CD4-positive, alpha-beta T cell treated with Interleukin-6 for 4 hours (primary cell): ENCODE measurements around the gene SH2D3A.
"Not testable (repeated sequence)": the region's sequence is repeated elsewhere in the genome, so short reads cannot be mapped to it uniquely, and the experiment has no call there.

Source experiments
- DNase-seq: peaks from one replicate; pipeline ENCODE4 v3.0.0-alpha.2; 2020; ENCODE audit warnings: mixed read lengths

SH2D3A gene

DNA sequence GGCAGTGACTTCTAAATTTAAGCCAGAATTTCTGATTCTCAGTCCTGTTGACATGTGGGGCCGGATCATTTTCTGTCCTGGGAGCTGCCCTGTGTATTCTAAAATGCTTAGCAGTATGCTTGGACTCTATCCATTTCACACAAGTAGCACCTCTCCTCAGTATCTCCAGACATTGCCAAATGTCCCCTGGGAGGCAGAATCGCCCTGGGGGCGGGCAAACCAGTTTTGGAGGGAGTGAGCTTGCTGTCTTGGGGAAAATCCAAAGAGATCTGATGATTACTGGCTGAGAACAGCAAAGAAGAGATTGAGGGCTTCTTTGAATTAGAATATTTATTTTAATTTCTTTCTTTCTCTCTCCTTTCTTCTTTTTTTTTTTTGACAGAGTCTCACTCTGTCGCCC, 21.7 kb upstream of the SH2D3A start:
- no peak for DNase-seq

DNA sequence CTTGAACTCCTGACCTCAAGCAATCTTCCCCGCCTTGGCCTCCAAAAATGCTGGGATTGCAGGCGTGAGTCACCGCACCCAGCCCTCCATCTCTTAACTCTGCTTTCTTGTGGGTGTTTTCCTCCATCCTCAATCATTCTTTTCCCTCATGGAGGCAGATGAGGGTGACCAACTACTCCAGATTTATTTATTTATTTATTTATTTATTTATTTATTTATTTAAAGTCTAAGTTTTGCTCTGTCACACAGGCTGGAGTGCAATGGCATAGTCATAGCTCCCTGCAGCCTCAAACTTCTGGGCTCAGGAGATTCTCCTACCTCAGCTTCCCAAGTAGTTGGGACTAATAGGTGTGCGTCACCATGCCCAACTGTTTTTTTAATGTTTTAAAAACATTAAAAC, 20.2 kb upstream of the SH2D3A start:
- no peak for DNase-seq

DNA sequence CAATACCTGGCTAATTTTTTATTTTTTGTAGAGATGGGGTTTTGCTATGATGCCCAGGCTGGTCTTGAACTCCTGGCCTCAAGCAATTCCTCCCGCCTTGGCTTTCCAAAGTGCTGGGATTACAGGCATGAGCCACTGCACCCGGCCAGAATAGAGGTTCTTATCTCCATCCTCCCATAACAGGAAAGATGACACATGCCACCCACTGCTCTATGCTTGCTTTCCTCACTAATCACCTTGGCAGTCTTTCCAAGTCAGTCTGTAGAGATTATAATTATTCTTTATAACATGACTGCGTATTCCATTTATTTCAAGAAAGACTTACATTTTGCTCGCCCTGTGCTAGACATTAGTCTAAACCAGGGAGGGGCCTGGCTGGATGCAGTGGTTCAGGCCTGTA, 12.0 kb upstream of the SH2D3A start:
- no peak for DNase-seq

DNA sequence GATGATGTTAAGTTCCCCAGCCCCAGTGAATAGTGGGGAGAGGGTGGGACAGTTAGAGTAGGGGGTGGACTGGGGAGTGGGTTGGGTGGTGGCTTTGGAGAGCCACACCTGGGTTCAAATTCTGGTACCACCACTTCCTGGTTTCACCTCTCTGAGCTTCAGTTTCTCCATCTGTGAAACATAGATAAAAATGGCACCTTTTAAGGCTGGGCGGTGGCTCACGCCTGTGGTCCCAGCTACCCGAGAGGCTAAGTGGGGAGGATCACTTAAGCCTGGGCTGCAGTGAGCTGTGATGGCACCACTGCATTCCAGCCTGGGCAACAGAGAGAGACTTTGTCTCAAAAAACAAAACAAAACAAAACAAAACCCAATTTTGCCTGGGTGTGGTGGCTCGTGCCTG, 11.2 kb upstream of the SH2D3A start:
- DNase-seq, result no peak

DNA sequence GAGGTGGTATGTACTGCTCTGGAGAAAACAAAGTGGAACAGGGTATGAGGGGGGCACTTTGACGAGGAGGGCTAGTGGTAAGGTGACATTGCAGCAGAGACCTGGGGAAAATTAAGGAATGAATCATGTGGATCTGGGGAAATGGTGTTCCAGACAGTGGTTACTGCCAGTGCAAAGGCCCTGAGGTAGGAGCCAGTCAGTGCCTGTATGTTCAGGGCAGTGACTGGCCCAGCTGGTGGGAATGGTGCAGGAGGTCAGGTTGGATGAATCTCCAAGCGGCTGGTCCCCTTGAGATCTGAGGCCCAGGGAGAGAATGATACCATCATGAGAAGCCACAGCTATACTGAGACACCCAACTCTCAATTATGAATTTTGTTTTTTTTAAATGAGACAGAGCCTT, 10.2 kb upstream of the SH2D3A start:
- DNase-seq, result no peak

DNA sequence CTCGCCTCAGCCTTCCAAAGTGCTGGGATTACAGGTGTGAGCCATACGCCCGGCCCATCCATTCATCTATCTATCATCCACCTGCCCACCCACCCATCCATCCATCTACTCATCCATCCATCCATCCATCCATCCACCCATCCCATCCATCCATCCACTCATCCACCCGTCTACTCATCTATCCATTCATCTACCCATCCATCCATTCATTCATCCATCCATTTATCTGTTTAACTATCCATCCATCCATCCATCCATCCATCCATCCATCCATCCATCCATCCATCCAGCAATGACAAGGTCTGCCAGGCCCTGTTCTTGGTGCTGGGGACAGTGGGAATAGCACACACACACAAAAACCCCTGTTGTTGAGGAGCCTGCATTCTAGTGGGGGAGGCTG, 9.8 kb upstream of the SH2D3A start:
- DNase-seq, result no peak

DNA sequence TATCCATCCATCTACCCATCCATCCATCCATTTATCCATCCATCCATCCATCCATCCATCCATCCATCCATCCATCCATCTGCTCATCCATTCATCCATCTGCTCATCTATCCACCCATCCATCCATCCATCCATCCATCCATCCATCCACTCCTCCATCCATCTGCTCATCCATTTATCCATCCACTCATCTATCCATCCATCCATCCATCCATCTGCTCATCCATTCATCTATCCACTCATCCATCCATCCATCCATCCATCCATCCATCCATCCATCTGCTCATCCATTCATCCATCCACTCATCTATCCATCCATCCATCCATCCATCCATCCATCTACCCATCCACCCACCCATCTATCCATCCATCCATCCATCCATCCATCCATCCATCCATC, 8.8 kb upstream of the SH2D3A start:
- not testable (repeated sequence) for DNase-seq

DNA sequence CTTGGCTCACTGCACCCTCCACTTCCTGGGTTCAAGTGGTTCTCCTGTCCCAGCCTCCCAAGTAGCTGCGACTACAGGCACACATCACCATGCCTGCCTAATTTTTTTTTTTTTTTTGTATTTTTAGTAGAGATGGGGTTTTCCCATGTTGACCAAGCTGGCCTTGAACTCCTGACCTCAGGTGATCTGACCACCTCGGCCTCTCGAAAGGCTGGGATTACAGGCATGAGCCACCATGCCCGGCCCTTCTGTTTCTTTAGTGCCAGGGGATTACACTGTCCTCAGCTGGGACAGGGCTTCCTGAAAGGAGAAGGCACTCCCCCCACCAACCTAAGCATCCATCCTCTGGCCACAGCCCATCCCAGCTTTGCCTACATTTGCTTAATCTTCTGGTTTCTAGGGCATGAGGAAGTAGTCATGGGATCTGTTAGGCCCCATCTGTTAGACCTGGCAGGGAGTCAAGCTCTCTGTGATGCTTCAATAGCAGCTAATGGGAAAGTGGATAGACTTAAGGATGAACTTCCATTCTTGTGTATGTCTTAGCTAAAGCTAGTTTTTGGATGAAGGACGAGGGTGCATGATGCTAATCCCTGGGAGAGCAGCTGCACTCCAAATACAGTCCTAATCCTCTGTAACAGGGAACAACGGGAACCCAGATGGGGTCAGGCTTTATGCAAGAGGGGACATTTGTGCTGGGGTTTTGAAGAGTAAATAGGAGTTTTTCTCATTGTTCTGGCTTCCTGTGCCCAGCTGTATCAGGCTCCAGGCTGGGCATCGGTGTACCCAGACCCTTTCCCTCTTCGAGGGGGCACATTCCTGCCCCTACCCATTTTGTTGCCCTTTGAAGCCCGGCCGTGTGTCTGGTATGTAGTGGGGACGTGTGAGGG, 7.8 kb upstream of the SH2D3A start:
- DNase-seq, result no peak

DNA sequence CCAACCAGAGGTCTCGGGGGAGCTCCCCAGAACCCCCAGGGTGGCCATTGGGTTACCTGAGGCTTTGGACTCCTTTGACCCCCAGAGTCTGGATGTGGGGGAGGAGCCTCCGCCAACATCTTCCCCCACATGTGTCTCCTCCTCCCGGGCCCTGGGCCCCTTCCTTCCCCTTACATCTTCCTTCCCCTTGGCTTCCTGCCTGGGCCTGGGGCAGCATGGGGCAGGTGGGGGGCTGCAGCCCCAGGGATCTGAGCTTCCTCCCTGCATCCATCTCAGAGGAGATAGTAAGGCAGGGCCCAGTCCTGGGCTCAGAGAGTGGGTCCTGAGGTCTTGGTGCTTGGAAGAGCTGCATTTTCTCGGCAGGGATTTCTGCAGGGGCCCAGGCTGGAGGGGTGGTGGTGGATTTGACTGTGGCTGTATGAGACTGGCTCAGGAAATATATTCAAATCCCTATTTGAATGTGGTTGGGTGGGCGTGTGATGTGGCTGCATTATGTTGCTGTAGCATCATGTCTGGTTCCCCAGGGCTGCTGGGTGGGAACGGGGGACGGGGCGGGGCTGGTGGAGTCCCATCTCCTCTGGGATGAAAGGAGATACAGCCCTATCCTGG, 6.2 kb upstream of the SH2D3A start:
- DNase-seq, result peak; percentile 72

DNA sequence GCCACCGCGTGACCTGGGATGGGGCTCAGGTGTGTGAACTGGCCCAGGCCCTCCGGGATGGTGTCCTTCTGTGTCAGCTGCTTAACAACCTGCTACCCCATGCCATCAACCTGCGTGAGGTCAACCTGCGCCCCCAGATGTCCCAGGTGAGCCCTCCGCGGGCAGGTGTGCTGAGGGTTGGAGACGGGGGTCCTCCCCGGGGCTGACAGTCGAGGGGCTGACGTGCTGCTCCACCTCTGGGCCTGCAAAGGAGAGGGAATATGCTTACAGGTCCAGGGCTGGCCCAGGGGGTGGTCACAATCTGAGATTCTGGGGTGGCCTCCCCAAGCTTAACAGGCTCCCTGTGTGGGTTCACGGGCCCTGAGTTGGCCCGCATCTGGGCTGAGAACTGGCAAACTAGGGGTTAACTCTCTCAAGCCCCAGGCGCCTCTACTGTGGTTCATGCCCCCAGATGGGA, 5.7 kb upstream of the SH2D3A start:
- DNase-seq, result no peak

DNA sequence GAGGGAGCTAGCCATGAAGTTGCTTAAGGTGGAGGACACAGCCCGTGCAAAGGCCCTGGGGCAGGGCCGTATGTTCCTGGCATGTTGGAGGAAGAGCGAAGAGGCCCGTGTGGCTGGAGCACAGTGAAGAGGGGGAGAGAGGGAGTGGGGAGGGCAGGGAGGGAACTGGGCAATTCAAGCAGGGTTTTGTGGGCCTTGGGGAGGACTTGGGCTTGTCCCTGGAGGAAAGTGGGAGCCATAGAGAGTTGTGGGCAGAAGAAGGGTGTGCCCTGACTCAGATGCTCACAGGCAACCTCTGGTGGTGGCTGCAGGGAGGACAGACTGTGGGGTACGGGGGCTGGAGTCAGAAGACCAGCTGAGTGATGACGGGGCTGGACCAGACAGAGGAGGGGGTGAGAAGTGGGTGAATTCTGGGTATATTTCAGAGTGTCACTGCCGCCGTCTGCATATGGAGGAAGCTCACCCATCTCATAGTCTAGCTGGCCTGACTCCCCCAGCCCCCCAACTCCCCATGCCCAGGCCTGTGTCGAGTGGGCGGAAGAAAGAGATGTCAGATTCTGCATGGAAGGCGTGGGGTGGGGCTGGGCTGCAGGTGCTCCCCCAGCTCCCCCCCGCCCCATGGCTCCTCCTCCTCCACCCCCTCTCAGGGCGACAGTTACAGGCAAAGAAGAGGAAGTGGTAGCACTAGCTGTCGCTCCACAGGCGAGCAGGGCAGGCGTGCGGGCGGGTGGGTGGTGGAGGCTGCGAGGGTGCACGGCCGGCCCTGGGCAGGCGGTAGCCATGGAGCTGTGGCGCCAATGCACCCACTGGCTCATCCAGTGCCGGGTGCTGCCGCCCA, 5.0 kb upstream of the SH2D3A start, which contains the start of gene VAV1:
TSS of gene VAV1 (plus strand) at position 681 of the 838 bp plus-strand sequence. CDS start at position 781, 100 bp downstream.
- peak; percentile 92 for DNase-seq

DNA sequence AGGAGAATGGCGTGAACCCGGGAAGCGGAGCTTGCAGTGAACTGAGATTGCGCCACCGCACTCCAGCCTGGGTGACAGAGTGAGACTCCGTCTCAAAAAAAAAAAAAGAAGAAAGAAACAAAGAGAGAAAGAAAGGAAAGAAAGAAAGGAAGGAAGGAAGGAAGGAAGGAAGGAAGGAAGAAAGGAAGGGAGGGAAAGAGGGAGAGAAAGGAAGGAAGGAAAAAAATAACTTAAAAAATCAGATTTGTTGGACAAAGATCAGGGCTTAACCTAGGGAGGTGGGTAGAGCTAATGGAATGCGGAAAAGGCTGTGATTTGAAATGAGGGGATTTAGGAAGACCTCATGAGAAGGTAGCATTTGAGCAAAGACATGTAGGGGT, 4.4 kb upstream of the SH2D3A start:
- not testable (repeated sequence) for DNase-seq

DNA sequence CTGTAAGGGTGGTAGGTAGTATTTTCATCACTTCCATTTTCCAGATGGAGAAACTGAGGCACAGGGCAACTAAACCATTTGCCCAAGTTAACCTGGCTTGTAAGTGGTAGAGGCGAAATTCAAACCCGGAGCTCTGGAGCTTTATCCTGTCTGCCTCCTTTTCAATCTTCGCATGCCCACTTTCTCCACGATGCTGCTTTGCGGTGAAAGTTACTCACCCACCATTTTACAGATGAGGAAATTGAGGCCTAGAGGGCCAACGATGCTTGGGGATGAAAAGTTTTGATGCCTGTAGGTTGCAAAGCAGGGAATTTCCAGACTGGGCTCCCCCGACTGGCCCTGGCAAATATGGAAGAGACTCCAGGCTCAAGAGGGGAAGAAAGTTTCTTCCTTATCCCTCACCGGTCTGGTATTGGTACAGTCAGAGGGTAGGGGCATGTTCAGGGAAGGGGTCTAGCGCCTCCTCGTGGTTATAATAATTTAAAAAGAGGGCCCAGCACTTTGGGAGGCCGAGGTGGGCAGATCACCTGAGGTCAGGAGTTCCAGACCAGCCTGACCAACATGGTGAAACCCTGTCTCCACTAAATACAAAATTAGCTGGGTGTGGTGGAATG, 1.9 kb upstream of the SH2D3A start:
- DNase-seq, result no peak

DNA sequence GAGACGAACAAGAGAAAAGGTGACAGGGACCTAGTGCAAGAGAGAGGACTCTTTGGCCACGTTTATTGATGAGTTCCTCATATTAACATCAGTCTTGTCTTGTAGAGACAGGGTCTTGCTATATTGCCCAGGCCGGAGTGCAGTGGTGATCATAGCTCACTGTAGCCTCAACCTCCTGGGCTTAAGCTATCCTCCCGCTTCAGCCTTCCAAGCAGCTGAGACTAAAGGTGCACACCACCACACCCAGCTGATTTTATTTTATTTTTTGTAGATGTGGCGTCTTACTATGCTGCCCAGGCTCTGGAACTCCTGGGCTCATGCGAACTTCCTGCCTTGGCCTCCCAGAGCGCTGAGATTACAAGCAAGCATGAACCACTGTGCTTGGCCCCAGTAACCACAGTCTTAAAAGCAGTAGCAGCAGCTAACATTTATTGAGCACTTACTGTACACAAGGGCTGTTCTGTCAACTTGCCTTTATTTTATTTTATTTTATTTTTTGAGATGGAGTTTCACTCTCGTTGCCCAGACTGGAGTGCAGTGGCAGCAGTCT, 1.1 kb upstream of the SH2D3A start:
- peak; percentile 34 for DNase-seq

DNA sequence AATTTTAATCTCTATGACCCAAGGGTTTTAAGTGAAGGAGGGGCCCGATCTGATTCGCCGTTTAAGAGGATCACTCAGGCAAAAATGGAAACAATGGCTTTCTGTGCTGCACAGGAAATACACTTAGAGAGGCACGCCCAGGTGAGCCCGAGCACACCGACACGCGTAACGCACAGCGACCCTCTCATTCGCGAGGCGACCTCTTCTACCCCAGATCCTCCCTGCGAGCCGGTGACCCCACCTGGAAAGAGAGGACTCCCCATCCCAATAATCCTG, 216 bp downstream of the SH2D3A start:
- no peak for DNase-seq

DNA sequence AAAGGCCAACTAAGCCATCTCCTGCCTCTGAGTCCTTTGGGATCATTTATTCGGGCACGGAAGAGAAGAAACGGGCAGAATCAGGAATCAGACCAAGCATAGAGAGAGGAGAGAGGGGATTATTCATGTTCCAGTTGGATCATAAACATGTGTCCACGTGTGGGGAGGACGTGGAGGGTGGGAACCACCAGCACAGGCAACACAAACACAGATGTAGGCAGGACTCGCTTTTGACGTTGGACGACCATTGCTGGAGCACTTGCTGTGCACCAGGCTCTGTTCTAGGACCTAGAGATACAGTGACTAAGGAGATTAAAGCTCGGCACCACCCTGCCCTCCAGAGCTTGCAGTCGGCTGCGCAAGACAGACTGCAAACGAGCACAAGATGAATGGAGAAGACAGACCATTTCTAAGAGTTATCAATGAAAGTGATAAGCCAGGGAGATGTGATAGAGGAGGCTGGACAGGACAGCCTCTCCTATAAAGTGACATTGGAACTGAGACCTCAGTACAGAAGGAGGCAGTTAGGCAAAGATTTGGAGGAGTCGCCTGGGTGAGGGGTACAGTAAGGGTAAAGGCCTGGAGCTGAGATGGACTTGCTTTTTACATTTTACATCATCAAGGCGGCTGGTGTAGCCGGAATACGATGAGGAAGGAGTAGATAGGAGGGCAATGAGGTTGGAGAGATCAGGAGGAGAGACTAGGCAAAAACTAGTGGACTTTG, 716 bp downstream of the SH2D3A start:
- DNase-seq, result peak; percentile 14

DNA sequence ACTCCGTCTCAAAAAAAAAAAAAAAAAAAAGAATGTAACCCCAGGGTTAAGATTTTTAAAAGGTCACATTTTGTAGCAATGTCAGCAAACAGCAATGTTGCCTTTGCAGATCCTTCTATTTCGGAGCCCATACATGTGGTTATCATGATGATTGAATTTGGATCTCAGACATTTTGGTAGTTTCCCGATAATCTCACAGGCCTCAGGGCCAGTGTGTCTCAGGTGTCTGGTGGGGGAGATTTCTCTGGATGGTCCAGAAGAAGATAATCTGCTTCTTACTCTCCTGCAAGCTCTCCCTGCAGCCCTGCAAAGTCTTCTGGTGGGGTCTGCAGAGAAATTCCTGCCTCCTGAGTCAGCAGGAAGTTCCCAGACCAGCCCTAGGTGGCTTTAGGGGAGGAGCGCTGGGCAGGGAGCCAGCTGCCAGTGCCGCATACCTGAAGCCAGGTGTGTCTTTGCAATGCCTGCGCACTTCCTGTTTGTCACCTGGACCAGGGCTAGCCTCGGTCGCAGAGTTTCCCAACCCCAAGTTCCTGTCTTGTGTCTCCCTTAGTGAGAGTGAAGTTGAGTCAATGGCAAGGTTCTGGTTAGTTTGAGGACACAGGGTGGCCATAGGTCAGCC, 1.4 kb downstream of the SH2D3A start:
- peak; percentile 53 for DNase-seq

DNA sequence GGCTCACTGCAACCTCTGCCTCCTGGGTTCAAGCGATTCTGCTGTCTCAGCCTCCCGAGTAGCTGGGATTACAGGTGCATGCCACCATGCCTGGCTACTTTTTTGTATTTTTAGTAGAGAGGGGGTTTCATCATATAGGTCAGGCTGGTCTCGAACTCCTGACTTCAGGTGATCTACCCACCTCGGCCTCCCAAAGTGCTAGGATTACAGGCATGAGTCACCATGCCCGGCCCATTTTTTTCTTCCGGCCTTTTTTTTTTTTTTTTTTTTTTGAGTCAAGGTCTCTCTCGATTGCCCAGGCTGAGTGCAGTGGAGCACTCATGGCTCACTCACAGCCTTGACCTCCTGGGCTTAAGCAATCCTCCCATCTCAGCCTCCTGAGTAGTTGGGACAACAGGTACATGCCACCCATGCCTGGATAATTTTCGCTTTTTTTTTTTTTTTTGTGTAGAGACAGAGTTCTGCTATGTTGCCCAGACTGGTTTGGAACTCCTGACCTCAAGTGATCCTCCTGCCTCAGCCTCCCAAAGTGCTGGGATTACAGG, 4.9 kb downstream of the SH2D3A start:
- DNase-seq, result not testable (repeated sequence)

DNA sequence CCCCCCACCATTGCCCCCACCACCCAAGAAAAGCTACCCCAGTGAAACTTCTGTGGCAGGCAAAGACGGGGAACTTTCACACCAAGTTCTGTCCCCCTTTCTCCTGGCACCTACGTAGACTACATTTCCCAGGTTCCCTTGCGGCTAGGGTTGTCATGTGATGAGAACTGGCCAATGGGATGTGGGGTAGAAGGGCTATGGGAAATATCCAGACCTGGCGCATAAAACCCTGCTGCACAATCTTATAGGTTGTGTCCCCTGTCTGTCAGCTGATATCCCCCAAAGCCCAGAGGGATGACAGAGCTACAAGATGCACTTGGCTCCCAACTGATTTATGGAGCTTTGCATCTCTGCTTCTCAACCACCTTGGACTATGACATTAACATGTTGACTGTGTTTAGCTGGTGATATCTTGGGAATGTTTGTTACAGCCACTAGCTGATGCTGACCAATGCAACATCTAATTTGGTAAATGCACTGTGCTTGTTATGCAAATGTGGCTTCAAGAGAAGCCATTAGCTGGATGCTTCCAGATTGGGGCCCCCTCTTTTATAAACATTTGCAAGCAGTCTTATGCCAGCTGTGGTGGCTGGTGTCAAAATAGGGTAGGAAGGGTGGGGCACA, 6.1 kb downstream of the SH2D3A start:
- peak; percentile 17 for DNase-seq

DNA sequence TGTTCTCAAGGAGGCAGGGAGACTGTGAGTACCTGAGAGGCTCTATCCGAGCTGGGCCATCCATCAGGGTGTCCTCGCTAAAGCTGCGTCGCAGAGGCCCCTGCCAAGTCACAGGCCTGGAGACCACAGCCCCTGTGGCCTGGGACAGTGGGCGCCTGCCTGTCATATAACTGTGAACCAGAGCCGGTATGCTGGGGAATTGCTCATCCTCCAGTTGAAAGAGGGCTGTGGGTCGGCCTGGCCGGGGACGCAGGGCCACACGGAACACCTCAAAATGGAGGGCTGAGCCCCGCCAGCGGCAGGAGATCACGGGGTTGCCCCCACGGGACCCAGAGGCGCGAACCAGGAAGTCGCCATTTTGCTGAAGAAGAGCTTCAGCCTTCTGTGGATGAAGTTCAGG, 6.6 kb downstream of the SH2D3A start:
- no peak for DNase-seq
